ENCODE measurements around the gene RALGPS1.

RALGPS1 gene

GRCh38 chr9:127177231-127177630, 262.6 kb downstream of the RALGPS1 start:
- DNase-seq = peak; percentile 73 to 76

GRCh38 chr9:127177665-127178265, 263.2 kb downstream of the RALGPS1 start:
- no peak for DNase-seq

DNA sequence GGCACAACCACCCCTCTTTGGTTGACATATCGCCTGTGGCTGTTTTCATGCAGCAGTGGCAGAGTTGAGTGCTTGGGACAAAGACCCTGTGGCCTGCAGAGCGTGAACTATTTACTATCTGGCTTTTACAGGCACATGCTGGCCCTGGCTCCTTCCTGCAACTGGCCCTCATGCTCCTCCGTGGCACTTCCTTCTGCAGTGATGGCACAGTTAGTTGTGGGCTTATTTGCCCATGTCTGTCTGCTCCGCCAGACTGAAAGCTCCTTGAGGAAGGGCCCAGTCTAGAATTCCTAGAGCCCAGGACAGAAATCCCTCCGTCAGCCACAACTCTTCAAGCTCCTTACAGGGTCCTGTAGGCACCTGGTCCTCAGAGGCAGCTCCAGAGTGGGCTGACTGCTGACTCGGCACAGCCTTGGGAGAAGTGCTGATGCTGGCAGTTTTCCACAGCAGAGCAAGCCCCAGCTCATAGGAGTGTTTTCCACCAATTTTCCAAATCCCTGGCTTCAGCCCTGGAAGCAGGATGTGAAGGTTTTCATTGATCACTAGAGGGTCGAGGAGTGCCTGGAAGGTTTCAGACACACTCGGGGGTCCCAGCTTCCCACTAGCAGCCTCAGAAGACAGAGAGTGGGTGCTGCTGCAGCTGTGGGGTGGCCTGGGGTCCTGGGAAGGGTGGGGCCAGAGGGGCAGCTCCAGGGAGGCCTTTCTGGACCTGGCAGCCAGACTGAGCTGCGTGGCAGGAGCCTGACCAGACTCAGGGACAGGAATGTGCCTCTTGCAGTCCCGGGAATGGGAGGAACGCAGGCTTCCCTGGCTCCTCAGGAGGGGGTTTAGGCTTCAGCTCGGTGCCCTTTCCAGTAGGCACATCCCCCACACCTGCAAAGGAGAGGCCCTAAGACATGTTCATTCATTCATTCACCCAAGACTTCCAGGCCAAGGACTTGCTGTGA, 264.4 kb downstream of the RALGPS1 start:
- DNase-seq = no peak

- DNase-seq = no peak
These were observed 265.3 kb downstream of the RALGPS1 start for GRCh38 chr9:127179633-127180441.

- DNase-seq = no peak
These were observed 266.1 kb downstream of the RALGPS1 start for GRCh38 chr9:127180457-127181314.

GRCh38 chr9:127181315-127181580, 266.7 kb downstream of the RALGPS1 start:
- no peak for DNase-seq

GRCh38 chr9:127181595-127182190, 267.1 kb downstream of the RALGPS1 start:
- DNase-seq = no peak

- no peak for DNase-seq
These were observed 268.5 kb downstream of the RALGPS1 start for GRCh38 chr9:127182901-127183746.

- DNase-seq = no peak
These were observed 269.4 kb downstream of the RALGPS1 start for GRCh38 chr9:127183814-127184582.

DNA sequence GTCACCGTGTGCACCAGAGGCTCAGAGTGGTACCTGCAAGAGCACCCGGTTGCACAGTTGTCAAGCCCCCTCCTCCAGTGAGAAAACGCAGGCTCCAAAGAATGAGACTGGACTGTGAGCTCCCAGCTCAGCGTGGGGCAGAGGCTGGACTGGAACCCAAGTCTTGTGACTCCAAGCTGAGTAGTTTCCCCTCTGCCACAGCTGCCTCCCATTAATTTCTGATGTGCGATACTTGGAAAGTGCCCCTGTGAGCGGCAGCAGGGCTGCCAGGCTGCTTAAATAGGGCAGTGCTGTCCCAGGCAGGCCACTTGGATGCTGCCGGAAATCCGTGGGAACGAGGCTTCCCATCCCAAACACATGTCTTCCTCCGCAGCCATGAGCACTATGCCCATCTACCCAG, 270.1 kb downstream of the RALGPS1 start:
- no peak for DNase-seq

- no peak for DNase-seq
These were observed 270.6 kb downstream of the RALGPS1 start for GRCh38 chr9:127185181-127185580.

- no peak for DNase-seq
These were observed 271.6 kb downstream of the RALGPS1 start for GRCh38 chr9:127185931-127186781.

GRCh38 chr9:127186806-127187205, 272.2 kb downstream of the RALGPS1 start:
- no peak for DNase-seq

DNA sequence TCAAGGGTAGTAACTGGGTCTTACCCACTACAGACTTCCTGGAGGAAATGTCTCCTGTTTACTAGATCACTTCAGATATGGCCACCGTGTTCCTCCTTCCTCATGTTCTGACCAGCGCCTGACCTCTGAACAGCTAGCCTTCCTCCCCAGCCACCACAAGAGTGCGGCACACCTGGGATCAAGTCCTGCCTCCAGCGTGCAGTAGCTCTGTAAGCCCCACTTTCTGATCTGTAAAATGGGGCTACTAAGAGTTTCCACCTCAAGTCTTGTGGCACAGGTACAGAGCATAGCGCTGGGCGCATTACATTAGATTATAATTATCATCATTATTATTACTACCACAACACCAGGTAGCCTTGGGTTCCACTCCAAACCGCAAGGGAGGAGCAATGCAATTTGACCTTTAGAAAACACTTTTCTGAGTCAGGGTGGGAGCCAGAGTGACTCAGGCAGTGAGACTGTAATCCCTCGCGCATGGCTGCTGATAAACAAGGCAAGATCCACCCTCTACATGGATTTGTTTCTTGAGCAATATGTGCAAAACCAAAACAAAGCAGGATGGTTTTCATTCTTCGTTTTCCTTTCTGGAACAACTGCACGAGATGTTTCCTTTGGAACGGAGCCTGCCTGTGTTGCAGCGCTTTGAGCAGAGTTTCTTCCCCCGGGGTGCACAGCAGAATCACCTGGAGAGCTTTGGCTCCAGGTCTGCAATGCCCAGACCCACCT, 272.8 kb downstream of the RALGPS1 start:
- DNase-seq = no peak

- DNase-seq = no peak
These were observed 273.8 kb downstream of the RALGPS1 start for GRCh38 chr9:127188396-127188795.

- DNase-seq = no peak
These were observed 275.0 kb downstream of the RALGPS1 start for GRCh38 chr9:127189628-127190027.

- no peak for DNase-seq
These were observed 278.2 kb downstream of the RALGPS1 start for GRCh38 chr9:127192744-127193143.

DNA sequence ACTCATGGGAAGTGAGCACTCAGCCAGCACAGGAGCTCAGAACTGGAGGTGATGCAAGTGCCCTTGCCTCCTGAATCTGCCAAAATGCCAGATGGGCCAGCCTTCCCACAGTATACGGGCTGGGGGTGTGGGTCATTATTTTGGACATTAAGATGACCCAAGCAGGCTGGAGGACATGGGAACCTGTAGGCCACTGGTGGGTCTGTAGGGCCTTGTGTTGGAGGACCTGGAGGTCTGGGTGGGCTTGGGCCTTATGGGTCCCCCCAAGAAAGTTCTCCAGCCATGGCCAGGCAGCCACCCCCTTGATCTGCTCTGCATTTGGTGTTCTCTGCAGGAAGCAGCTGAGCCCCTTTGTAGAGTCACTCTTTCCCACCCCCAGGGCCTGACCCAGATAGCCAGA, 278.9 kb downstream of the RALGPS1 start:
- DNase-seq = no peak
